HEK293 (cell line): Measurements from ENCODE around the gene SUN3.

Source experiments
- CTCF ChIA-PET: fragments of 350-600 bp; formaldehyde crosslinking; extraction: SDS; loops from one replicate; lab custom pipeline; 2021; ENCODE audit warnings: antibody characterized with exemption; lab: Yijun Ruan, JAX
- POLR2A ChIA-PET: fragments of 300-600 bp; formaldehyde crosslinking; extraction: SDS; loops from one replicate; lab custom pipeline; 2020; ENCODE audit warnings: antibody characterized with exemption, inconsistent platforms; lab: Yijun Ruan, JAX
- H3K27ac ChIP-seq: fragments of 200-500 bp; sonication (Bioruptor generic); 2 replicates; pipeline ENCODE4 v1.5.1; 2014; ENCODE audit warnings: low read depth, low read length, control low read depth, inconsistent platforms; ENCODE audit errors: extremely low read depth
- H3K36me3 ChIP-seq, 2 experiments: fragments of 200-500 bp in 1 of 2; sonication (Bioruptor generic) in 1 of 2; 1 replicate in 1 of 2; 2 replicates in 1 of 2; pipeline ENCODE4 v1.5.1; 2014 to 2017; ENCODE audit warnings: inconsistent platforms in 2 of 2, low read length in 2 of 2; ENCODE audit not compliant: control insufficient read depth in 2 of 2, insufficient read depth in 1 of 2
- H3K4me1 ChIP-seq: fragments of 200-500 bp; sonication (Bioruptor generic); 2 replicates; pipeline ENCODE4 v1.5.1; 2014; ENCODE audit warnings: mild to moderate bottlenecking, low read length, inconsistent platforms; ENCODE audit not compliant: control insufficient read depth, insufficient read depth
- H3K4me3 ChIP-seq: 2 replicates; pipeline ENCODE4 v1.5.1; 2011; ENCODE audit warnings: low read depth, mild to moderate bottlenecking, control low read depth, low read length, moderate library complexity
- H3K9me3 ChIP-seq: fragments of 200-500 bp; sonication (Bioruptor generic); 2 replicates; pipeline ENCODE4 v1.5.1; 2014; ENCODE audit warnings: low read depth, low read length, inconsistent platforms; ENCODE audit not compliant: control insufficient read depth, insufficient read depth
- BCL11A ChIP-seq: fragments of 450-650 bp; formaldehyde crosslinking; IDR thresholded peaks from 2 replicates; pipeline ENCODE4 v1.5.1; 2016; ENCODE audit warnings: low read depth, missing biosample characterization, missing genetic modification characterization
- EGR2 ChIP-seq: fragments of 450-650 bp; formaldehyde crosslinking; IDR thresholded peaks from 2 replicates; pipeline ENCODE4 v1.5.1; 2016; ENCODE audit warnings: low read depth, missing biosample characterization, missing genetic modification characterization
- GLIS2 ChIP-seq: fragments of 450-650 bp; formaldehyde crosslinking; IDR thresholded peaks from 2 replicates; pipeline ENCODE4 v1.5.1; 2016; ENCODE audit warnings: missing biosample characterization, missing genetic modification characterization
- MEIS1 ChIP-seq: sonication (generic); formaldehyde crosslinking; IDR thresholded peaks from 2 replicates; pipeline ENCODE4 v1.8.1; 2022; ENCODE audit warnings: missing genetic modification reagents, mild to moderate bottlenecking, borderline replicate concordance
- OVOL3 ChIP-seq: fragments of 450-650 bp; formaldehyde crosslinking; IDR thresholded peaks from 2 replicates; pipeline ENCODE4 v1.5.1; 2016; ENCODE audit warnings: missing biosample characterization, missing genetic modification characterization
- PRDM2 ChIP-seq: fragments of 450-650 bp; formaldehyde crosslinking; IDR thresholded peaks from 2 replicates; pipeline ENCODE4 v1.5.1; 2016; ENCODE audit warnings: missing biosample characterization, missing genetic modification characterization, borderline replicate concordance
- SP2 ChIP-seq: fragments of 450-650 bp; formaldehyde crosslinking; IDR thresholded peaks from 2 replicates; pipeline ENCODE4 v1.5.1; 2016; ENCODE audit warnings: missing biosample characterization, missing genetic modification characterization
- SP3 ChIP-seq: fragments of 450-650 bp; formaldehyde crosslinking; IDR thresholded peaks from 2 replicates; pipeline ENCODE4 v1.5.1; 2016; ENCODE audit warnings: missing biosample characterization, missing genetic modification characterization
- ZEB2 ChIP-seq: fragments of 450-650 bp; formaldehyde crosslinking; IDR thresholded peaks from 2 replicates; pipeline ENCODE4 v1.5.1; 2016; ENCODE audit warnings: missing biosample characterization, missing genetic modification characterization
- ZNF140 ChIP-seq: fragments of 450-650 bp; formaldehyde crosslinking; IDR thresholded peaks from 2 replicates; pipeline ENCODE4 v1.5.1; 2016; ENCODE audit warnings: missing biosample characterization, missing genetic modification characterization
- ZNF146 ChIP-seq: fragments of 450-650 bp; formaldehyde crosslinking; IDR thresholded peaks from 2 replicates; pipeline ENCODE4 v1.5.1; 2016; ENCODE audit warnings: missing biosample characterization, missing genetic modification characterization
- ZNF157 ChIP-seq: fragments of 450-650 bp; formaldehyde crosslinking; IDR thresholded peaks from 2 replicates; pipeline ENCODE4 v1.5.1; 2016; ENCODE audit warnings: missing biosample characterization, missing genetic modification characterization
- ZNF266 ChIP-seq: fragments of 450-650 bp; formaldehyde crosslinking; IDR thresholded peaks from 2 replicates; pipeline ENCODE4 v1.5.1; 2016; ENCODE audit warnings: missing biosample characterization, missing genetic modification characterization, low read depth
- ZNF324 ChIP-seq: fragments of 450-650 bp; formaldehyde crosslinking; IDR thresholded peaks from 2 replicates; pipeline ENCODE4 v1.5.1; 2016; ENCODE audit warnings: missing biosample characterization, missing genetic modification characterization
- ZNF366 ChIP-seq: fragments of 450-650 bp; formaldehyde crosslinking; conservative IDR thresholded peaks from 2 replicates; pipeline ENCODE4 v1.5.1; 2016; ENCODE audit warnings: missing biosample characterization, missing genetic modification characterization
- ZNF488 ChIP-seq: fragments of 450-650 bp; formaldehyde crosslinking; IDR thresholded peaks from 2 replicates; pipeline ENCODE4 v1.5.1; 2016; ENCODE audit warnings: missing biosample characterization, missing genetic modification characterization
- ZNF639 ChIP-seq: fragments of 450-650 bp; formaldehyde crosslinking; IDR thresholded peaks from 2 replicates; pipeline ENCODE4 v1.5.1; 2016; ENCODE audit warnings: missing biosample characterization, missing genetic modification characterization
- ZNF747 ChIP-seq: fragments of 450-650 bp; formaldehyde crosslinking; IDR thresholded peaks from 2 replicates; pipeline ENCODE4 v1.5.1; 2016; ENCODE audit warnings: missing biosample characterization, missing genetic modification characterization
- ZNF785 ChIP-seq: fragments of 450-650 bp; formaldehyde crosslinking; IDR thresholded peaks from 2 replicates; pipeline ENCODE4 v1.5.1; 2016; ENCODE audit warnings: missing biosample characterization, missing genetic modification characterization
- ZNF843 ChIP-seq: fragments of 450-650 bp; formaldehyde crosslinking; IDR thresholded peaks from 2 replicates; pipeline ENCODE4 v1.5.1; 2016; ENCODE audit warnings: missing biosample characterization, missing genetic modification characterization
- ZSCAN16 ChIP-seq: fragments of 450-650 bp; formaldehyde crosslinking; IDR thresholded peaks from 2 replicates; pipeline ENCODE4 v1.5.1; 2016; ENCODE audit warnings: missing biosample characterization, missing genetic modification characterization
- TF ChIP-seq, protein P1 (sequence below): fragments of 450-650 bp; formaldehyde crosslinking; IDR thresholded peaks from 2 replicates; pipeline ENCODE4 v1.5.1; 2016; ENCODE audit warnings: missing biosample characterization, missing genetic modification characterization
- TF ChIP-seq, protein P2 (sequence below): fragments of 450-650 bp; formaldehyde crosslinking; IDR thresholded peaks from 2 replicates; pipeline ENCODE4 v1.5.1; 2016; ENCODE audit warnings: missing biosample characterization, missing genetic modification characterization

SUN3 gene

DNA sequence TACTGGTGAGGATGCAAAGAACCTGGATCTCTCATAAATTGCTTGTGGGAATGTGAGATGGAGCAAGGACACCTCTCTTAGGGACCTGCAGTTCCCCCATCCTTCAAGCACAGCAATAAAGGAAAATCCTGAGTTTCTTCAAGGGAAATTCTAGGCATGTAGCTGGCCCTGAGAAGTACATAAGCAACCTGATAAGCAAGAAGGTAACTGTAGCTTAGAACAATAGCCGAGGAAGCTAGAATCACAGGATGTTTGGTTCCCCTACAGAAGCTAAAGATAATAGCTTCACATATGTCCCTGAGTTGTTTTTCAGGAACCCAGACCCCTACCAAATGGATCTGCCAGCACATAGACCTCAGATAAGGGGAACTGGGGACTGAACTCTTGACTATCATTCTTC is 48.5 kb upstream of the SUN3 start:
- POLR2A ChIA-PET, result interaction anchor here (3.4 kb wide), 1 partner anchor 11 kb away, joined by 12 read pairs; the partner anchor contains the start of gene UPP1
- no peak overlapping the region for H3K4me3 ChIP-seq
- H3K9me3 ChIP-seq, result no peaks in the 10 kb centered on the region
- CTCF ChIA-PET, result interaction anchor here (1.2 kb wide), 1 partner anchor 86 kb away, joined by 3 read pairs; no protein-coding TSS in a partner anchor
- no peaks in the 10 kb centered on the region for H3K36me3 ChIP-seq
- no peaks in the 10 kb centered on the region for H3K4me1 ChIP-seq
- no peak overlapping the region for H3K27ac ChIP-seq
- TF ChIP-seq ZNF843 (tag by site-specific recombination) (no peak), ZNF488 (tag by site-specific recombination) (no peak)

GRCh38 chr7:48074204-48074654 is 45.3 kb upstream of the SUN3 start:
- Histone ChIP-seq H3K4me1 (no peaks in the 10 kb centered on the region), H3K4me3 (no peak overlapping the region), H3K36me3 (no peaks in the 10 kb centered on the region), H3K27ac (no peak overlapping the region), H3K9me3 (no peaks in the 10 kb centered on the region)
- POLR2A ChIA-PET, result interaction anchor here (1.2 kb wide), 1 partner anchor 14 kb away, joined by 4 read pairs; no protein-coding TSS in a partner anchor
- CTCF ChIA-PET, result no interaction called here
- TF ChIP-seq ZNF366 (peak; percentile 56; the same call in 1 of the 2 replicates), ZNF843 (tag by site-specific recombination) (no peak), ZNF785 (tag by site-specific recombination) (no peak), SP3 (tag by site-specific recombination) (peak; percentile 22; the same call in 1 of the 2 replicates), ZNF639 (tag by site-specific recombination) (no peak), EGR2 (tag by site-specific recombination) (no peak)
- TF ChIP-seq, all 188 proteins: peak for 2

- H3K36me3 ChIP-seq, result no peaks in the 10 kb centered on the region
- no peaks in the 10 kb centered on the region for H3K9me3 ChIP-seq
- no peak overlapping the region for H3K4me3 ChIP-seq
- ChIA-PET POLR2A (no interaction called here), CTCF (no interaction called here)
- no peak overlapping the region for H3K27ac ChIP-seq
- no peaks in the 10 kb centered on the region for H3K4me1 ChIP-seq
- no peak for TF ChIP-seq ZNF747 (tag by site-specific recombination)
- TF ChIP-seq ZNF140 (tag by site-specific recombination), result no peak
- TF ChIP-seq SP2 (tag by site-specific recombination), result no peak
- TF ChIP-seq ZNF324 (tag by site-specific recombination), result no peak
- TF ChIP-seq ZEB2 (tag by site-specific recombination), result no peak
- TF ChIP-seq, protein P1, sequence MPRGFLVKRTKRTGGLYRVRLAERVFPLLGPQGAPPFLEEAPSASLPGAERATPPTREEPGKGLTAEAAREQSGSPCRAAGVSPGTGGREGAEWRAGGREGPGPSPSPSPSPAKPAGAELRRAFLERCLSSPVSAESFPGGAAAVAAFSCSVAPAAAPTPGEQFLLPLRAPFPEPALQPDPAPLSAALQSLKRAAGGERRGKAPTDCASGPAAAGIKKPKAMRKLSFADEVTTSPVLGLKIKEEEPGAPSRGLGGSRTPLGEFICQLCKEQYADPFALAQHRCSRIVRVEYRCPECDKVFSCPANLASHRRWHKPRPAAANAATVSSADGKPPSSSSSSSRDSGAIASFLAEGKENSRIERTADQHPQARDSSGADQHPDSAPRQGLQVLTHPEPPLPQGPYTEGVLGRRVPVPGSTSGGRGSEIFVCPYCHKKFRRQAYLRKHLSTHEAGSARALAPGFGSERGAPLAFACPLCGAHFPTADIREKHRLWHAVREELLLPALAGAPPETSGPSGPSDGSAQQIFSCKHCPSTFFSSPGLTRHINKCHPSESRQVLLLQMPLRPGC (tag by site-specific recombination), result no peak
- TF ChIP-seq, protein P2, sequence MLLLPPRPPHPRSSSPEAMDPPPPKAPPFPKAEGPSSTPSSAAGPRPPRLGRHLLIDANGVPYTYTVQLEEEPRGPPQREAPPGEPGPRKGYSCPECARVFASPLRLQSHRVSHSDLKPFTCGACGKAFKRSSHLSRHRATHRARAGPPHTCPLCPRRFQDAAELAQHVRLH (tag by site-specific recombination), result no peak
- TF ChIP-seq MEIS1 (CRISPR knock-in tag), result no peak
- TF ChIP-seq ZNF785 (tag by site-specific recombination), result no peak
- TF ChIP-seq OVOL3, result no peak
- TF ChIP-seq ZNF266 (tag by site-specific recombination), result no peak
- no peak for TF ChIP-seq BCL11A (tag by site-specific recombination)
- no peak for TF ChIP-seq ZNF157 (tag by site-specific recombination)
- TF ChIP-seq ZSCAN16 (tag by site-specific recombination), result no peak
- no peak for TF ChIP-seq GLIS2 (tag by site-specific recombination)
- TF ChIP-seq ZNF146, result no peak
- no peak for TF ChIP-seq PRDM2 (tag by site-specific recombination)
- TF ChIP-seq, all 188 proteins: peak for 0
These were observed 38.6 kb upstream of the SUN3 start for GRCh38 chr7:48067475-48067874.
